Measurements from ENCODE around the gene KCNAB1. TPM values are rescaled to one million over a fixed set of nuclear protein-coding genes. Genes with fewer than 3 reads are reported as not detected.

The KCNAB1 gene
- total RNA-seq, 1 experiment from 2014 or later, result not detected

Other genes starting within 250 kb of the KCNAB1 start
- gene GMPS, start 249.9 kb upstream of the KCNAB1 start, total RNA-seq (2014; rRNA removed; shearing (Covaris generic); ENCODE audit: low replicate concordance), result 51.3 and 56.7 TPM in 2 replicates